Adrenal gland (tissue), 5 donors: ENCODE results near the gene TYK2.

Experiments used
- POLR2A ChIP-seq, 2 donors: fragments of 450-650 bp; IDR thresholded peaks; one replicate each; pipeline ENCODE4 v1.6.1; 2017; ENCODE audit warnings: antibody characterized with exemption in 2 of 2, mild to moderate bottlenecking in 2 of 2, moderate library complexity in 1 of 2
- TF ChIP-seq, protein P1 (sequence below), 6 experiments: fragments of 450-650 bp in 4 of 6; fragments of 200-600 bp in 2 of 6; sonication (generic) in 1 of 6; IDR thresholded peaks; 1 replicate in 5 of 6; 2 replicates in 1 of 6; pipeline versions ENCODE4 v1.5.1 to v1.8.0; 2016 to 2021; ENCODE audit warnings: antibody characterized with exemption in 6 of 6, mild to moderate bottlenecking in 2 of 6, moderate library complexity in 1 of 6
- donor health status: DM: no; HTN: no; CAD: no.

DNA sequence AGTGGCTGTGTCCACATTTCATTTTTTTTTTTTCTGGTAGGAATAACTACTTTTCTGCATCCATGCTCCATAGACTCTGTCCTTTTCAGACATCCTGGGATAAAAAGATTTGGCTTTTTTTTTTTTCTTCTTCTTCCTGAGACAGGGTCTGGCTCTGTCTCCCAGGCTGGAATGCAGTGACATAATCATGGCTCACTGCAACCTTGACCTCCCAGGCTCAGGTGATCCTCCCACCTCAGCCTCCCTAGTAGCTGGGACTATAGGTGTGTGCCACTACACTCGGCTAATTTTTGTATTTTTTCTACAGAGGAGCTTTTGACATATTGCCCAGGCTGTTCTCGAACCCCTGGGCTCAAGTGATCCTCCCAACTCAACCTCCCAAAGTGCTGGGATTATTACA is 36.9 kb downstream of the TYK2 start:
- TF ChIP-seq, protein P1, sequence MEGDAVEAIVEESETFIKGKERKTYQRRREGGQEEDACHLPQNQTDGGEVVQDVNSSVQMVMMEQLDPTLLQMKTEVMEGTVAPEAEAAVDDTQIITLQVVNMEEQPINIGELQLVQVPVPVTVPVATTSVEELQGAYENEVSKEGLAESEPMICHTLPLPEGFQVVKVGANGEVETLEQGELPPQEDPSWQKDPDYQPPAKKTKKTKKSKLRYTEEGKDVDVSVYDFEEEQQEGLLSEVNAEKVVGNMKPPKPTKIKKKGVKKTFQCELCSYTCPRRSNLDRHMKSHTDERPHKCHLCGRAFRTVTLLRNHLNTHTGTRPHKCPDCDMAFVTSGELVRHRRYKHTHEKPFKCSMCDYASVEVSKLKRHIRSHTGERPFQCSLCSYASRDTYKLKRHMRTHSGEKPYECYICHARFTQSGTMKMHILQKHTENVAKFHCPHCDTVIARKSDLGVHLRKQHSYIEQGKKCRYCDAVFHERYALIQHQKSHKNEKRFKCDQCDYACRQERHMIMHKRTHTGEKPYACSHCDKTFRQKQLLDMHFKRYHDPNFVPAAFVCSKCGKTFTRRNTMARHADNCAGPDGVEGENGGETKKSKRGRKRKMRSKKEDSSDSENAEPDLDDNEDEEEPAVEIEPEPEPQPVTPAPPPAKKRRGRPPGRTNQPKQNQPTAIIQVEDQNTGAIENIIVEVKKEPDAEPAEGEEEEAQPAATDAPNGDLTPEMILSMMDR (IDR thresholded peaks at IDR 0.05): no peak
- TF ChIP-seq POLR2A (IDR thresholded peaks at IDR 0.05): no peak
